Right forelimb (tissue), 1 donor: ENCODE measurements around the gene EXTL1.
"Not testable (repeated sequence)": the region's sequence is repeated elsewhere in the genome, so short reads cannot be mapped to it uniquely, and the experiment has no call there.

Source experiments
- DNase-seq: peaks from one replicate; pipeline ENCODE4 v3.0.0-alpha.2; 2018

The EXTL1 gene, protein sequence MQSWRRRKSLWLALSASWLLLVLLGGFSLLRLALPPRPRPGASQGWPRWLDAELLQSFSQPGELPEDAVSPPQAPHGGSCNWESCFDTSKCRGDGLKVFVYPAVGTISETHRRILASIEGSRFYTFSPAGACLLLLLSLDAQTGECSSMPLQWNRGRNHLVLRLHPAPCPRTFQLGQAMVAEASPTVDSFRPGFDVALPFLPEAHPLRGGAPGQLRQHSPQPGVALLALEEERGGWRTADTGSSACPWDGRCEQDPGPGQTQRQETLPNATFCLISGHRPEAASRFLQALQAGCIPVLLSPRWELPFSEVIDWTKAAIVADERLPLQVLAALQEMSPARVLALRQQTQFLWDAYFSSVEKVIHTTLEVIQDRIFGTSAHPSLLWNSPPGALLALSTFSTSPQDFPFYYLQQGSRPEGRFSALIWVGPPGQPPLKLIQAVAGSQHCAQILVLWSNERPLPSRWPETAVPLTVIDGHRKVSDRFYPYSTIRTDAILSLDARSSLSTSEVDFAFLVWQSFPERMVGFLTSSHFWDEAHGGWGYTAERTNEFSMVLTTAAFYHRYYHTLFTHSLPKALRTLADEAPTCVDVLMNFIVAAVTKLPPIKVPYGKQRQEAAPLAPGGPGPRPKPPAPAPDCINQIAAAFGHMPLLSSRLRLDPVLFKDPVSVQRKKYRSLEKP

GRCh38 chr1:26021647-26022403, at the start of gene EXTL1:
EXTL1 (plus strand) TSS chr1:26021775; CDS start chr1:26022647, 872 bp downstream.
- peak; percentile 82 for DNase-seq

GRCh38 chr1:25971811-25972180, 49.8 kb upstream of the EXTL1 start:
- DNase-seq: no peak

GRCh38 chr1:25973610-25974321, 47.8 kb upstream of the EXTL1 start:
- DNase-seq: no peak

GRCh38 chr1:25977801-25978200, 43.8 kb upstream of the EXTL1 start:
- DNase-seq: no peak

- no peak for DNase-seq
These were observed 43.2 kb upstream of the EXTL1 start for GRCh38 chr1:25978403-25978802.

GRCh38 chr1:25979210-25979609, 42.4 kb upstream of the EXTL1 start:
- no peak for DNase-seq

DNA sequence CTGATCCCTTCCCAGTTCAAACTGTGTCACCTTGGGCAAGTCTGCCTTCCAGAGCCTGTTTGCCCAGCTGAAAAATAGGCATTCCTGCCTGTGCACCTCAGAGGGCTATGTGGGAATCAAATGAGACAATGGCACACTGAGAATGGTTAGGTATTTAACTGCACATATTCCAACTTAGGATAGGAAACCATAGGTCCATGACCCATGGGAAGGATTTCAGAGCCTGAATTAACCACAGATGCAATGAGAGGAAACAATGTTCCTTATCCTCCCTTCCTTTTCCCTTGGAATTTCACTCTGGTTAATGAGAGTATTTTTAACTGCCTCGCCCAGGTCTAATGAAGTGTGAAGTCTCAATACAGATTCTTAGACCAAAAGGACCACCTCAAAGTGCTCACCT, 36.4 kb upstream of the EXTL1 start:
- no peak for DNase-seq

GRCh38 chr1:25985670-25986069, 35.9 kb upstream of the EXTL1 start:
- no peak for DNase-seq

GRCh38 chr1:25986773-25987172, 34.8 kb upstream of the EXTL1 start:
- not testable (repeated sequence) for DNase-seq

DNA sequence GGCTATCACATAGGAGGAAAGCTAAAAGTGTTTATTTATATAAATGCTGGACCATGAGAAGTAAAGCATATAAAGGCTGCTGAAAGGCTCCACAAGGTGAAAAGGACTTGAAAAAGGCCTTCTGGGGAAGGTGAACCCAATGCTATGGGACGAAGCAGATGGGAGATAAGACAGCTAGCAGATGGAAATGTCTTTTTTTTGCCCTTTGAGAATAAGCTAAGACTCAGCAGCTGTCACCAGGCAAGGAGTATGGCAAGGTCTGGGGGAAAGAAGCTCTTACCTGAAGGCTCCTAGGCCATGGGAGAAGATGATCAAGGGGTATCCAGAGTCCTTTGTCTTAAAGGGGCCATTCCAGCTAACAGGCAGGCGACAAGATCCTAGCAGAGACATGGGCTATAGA, 33.6 kb upstream of the EXTL1 start:
- DNase-seq: no peak

GRCh38 chr1:25989440-25990234, 31.9 kb upstream of the EXTL1 start:
- DNase-seq: no peak

DNA sequence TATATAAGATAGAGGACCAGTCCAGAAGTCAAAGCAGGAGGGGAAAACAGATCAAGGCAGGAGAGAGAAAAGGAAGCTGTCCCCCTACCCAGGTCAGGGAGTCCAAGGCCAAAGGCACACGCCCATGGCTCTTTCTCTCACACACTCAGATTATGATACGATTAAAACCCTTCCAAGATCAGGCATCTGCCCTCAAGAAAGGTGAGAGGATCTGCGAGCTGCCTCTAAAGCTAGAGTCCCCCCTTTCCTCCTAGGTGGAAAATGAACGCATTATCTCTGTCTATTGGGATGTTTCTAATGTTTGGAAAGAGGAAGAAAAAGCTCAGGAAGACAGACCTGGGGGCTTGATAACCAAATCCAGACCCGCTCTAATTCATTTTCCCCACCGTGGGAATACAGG, 31.3 kb upstream of the EXTL1 start:
- DNase-seq: no peak

DNA sequence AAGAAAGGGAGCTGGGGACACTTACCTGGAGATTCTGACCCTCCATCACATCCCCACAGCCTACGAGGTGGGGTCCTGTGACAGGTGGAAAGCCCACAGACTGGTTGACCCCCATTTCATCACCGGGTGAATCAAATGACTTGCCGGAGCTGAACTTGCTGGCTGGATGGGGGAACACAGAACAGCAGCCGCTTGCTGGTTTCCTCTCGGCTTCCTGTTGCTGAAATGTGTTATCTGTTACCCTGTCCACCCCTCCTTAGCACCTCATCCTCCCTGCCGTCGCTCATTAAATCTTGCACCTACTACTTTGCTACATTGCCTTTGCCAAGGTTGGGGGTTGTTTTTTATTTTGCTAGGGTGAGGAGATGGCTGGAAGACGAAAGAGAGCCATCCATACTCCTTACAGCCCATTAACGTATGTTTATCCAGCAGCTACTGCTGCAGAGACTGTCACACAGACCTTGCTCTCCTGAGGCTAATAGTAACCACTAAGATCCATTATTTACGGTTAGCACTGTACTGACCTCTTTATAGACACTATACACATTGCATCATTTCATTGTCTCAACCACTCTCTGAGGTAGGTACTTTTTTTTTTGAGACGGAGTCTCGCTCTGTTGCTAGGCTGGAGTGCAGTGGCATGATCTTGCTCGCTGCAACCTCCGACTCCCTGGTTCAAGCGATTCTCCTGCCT, 30.7 kb upstream of the EXTL1 start:
- no peak for DNase-seq

- DNase-seq: no peak
These were observed 29.5 kb upstream of the EXTL1 start for GRCh38 chr1:25991937-25992688.

GRCh38 chr1:25992689-25993171, 28.8 kb upstream of the EXTL1 start:
- DNase-seq: no peak

- no peak for DNase-seq
These were observed 28.2 kb upstream of the EXTL1 start for GRCh38 chr1:25993197-25993951.

GRCh38 chr1:25994402-25995150, 27.0 kb upstream of the EXTL1 start:
- no peak for DNase-seq

DNA sequence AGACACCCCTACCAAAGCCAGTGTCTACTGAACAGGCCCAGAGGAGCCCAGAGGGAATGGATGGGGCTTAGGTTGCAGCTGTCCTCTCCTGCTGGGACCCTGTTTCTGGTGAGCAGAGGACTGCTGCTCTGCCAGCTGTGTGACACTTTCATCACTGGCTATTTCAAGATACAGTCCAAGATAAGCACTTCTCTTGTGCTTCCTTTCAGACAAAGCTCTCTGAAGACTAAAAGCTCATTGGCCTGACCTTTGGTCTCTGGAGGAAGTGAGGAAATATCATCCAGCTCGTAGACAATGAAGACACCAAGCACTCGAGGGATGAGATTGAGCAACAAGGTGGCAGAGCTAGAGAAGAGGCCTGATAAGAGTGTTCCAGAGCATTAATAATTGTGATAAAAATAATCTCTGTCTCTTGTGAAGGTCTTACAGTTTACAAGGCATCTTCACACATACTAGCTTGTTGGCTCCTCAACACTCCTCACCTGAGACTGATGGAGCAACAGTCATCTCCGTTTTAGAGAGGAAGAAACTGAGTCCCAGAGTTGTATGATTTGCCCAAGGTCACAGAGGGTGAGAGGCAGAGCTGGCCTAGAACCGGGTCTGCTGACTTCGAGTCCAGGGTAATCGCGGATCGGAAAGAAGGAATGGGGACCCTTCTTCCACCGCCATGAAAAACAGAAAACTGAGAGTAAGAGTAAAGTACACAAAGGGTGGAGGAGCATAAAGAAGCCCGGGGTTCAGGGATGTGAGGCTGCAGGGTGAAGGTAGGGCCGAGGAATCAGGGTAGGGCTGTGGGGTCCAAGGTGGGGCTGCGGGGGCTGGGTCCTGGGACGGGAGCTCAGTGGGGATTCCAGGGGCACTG, 24.4 kb upstream of the EXTL1 start:
- DNase-seq: peak; percentile 51
